Transverse colon (tissue), 4 donors: ENCODE data around the gene PHF12.

Experiments
- EP300 ChIP-seq: sonication (generic); formaldehyde crosslinking; IDR thresholded peaks from one replicate; pipeline ENCODE4 v1.6.1; 2017; ENCODE audit warnings: antibody characterized with exemption, low read depth
- POLR2A ChIP-seq: fragments of 450-650 bp; IDR thresholded peaks from one replicate; pipeline ENCODE4 v1.6.1; 2016; ENCODE audit warnings: antibody characterized with exemption, mild to moderate bottlenecking, moderate library complexity
- POLR2AphosphoS5 ChIP-seq, 3 donors: sonication (generic); formaldehyde crosslinking; IDR thresholded peaks; one replicate each; pipeline ENCODE4 v1.6.1; 2016; ENCODE audit warnings: antibody characterized with exemption in 3 of 3
- TF ChIP-seq, protein P1 (sequence below), 5 experiments: fragments of 200-600 bp in 3 of 5; fragments of 450-650 bp in 2 of 5; sonication (generic) in 3 of 5; IDR thresholded peaks; 1 replicate in 2 of 5; 2 replicates in 3 of 5; pipeline ENCODE4 v1.5.1; 2016 to 2017; ENCODE audit warnings: antibody characterized with exemption in 5 of 5, inconsistent platforms in 3 of 5, mild to moderate bottlenecking in 2 of 5, moderate library complexity in 1 of 5

DNA sequence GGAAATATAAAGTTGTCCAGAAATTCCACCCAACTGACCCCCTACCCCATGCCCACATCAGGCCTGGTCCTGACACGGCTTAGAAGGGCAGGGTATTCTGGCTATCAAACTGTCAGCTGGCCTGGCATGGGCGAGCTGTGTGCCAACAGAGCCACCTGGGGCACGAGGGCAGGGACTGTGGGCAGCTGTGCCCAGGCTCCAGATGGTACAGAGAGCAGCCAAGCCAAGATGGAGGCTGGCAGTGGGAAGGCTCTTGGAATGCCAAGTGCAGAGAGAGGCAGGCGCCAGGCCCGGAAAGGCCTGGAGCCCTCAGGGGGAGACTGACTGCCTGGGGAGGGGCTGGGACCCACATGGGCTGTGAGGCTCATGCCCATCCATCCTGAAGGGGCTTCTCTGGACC, 24.3 kb upstream of the PHF12 start:
- TF ChIP-seq, protein P1, sequence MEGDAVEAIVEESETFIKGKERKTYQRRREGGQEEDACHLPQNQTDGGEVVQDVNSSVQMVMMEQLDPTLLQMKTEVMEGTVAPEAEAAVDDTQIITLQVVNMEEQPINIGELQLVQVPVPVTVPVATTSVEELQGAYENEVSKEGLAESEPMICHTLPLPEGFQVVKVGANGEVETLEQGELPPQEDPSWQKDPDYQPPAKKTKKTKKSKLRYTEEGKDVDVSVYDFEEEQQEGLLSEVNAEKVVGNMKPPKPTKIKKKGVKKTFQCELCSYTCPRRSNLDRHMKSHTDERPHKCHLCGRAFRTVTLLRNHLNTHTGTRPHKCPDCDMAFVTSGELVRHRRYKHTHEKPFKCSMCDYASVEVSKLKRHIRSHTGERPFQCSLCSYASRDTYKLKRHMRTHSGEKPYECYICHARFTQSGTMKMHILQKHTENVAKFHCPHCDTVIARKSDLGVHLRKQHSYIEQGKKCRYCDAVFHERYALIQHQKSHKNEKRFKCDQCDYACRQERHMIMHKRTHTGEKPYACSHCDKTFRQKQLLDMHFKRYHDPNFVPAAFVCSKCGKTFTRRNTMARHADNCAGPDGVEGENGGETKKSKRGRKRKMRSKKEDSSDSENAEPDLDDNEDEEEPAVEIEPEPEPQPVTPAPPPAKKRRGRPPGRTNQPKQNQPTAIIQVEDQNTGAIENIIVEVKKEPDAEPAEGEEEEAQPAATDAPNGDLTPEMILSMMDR (IDR thresholded peaks at IDR 0.05) = no peak
- TF ChIP-seq POLR2A (no peak), EP300 (no peak), POLR2AphosphoS5 (IDR thresholded peaks at IDR 0.05) (no peak)
